Liver (tissue), 9 donors: ENCODE results near the gene NOTCH4. TPM values are rescaled to one million over a fixed set of nuclear protein-coding genes. Genes with fewer than 3 reads are reported as not detected.

Source experiments
- DNase-seq: peaks from one replicate; pipeline ENCODE4 v3.0.0-alpha.2; 2017; ENCODE audit warnings: low spot score
- H3K27ac ChIP-seq, 2 donors: one replicate each; pipeline ENCODE4 v1.7.0; 2013; ENCODE audit warnings: inconsistent platforms in 2 of 2, low read length in 2 of 2, control low read depth in 1 of 2, low read depth in 1 of 2, mild to moderate bottlenecking in 1 of 2
- H3K27me3 ChIP-seq, 4 donors: one replicate each; pipeline versions ENCODE4 v1.6.1 to v1.7.0; 2013; ENCODE audit warnings: low read length in 3 of 4, inconsistent platforms in 1 of 4, mild to moderate bottlenecking in 1 of 4, moderate library complexity in 1 of 4; ENCODE audit not compliant: control insufficient read depth in 4 of 4, insufficient read depth in 4 of 4
- H3K36me3 ChIP-seq, 4 donors: one replicate each; pipeline versions ENCODE4 v1.6.1 to v1.7.0; 2013; ENCODE audit warnings: low read length in 3 of 4, mild to moderate bottlenecking in 3 of 4, low read depth in 1 of 4, moderate library complexity in 1 of 4; ENCODE audit not compliant: control insufficient read depth in 4 of 4, insufficient read depth in 3 of 4
- H3K4me1 ChIP-seq, 4 donors: one replicate each; pipeline versions ENCODE4 v1.6.1 to v1.7.0; 2013; ENCODE audit warnings: low read length in 3 of 4, mild to moderate bottlenecking in 3 of 4, moderate library complexity in 1 of 4; ENCODE audit not compliant: control insufficient read depth in 4 of 4, insufficient read depth in 4 of 4
- H3K4me3 ChIP-seq, 3 donors: one replicate each; pipeline versions ENCODE4 v1.6.1 to v1.7.0; 2013; ENCODE audit warnings: low read length in 3 of 3, control low read depth in 1 of 3, low read depth in 1 of 3, mild to moderate bottlenecking in 1 of 3
- H3K9ac ChIP-seq, 2 donors: one replicate each; pipeline ENCODE4 v1.7.0; 2013; ENCODE audit warnings: low read length in 2 of 2, mild to moderate bottlenecking in 2 of 2, moderate library complexity in 2 of 2, control low read depth in 1 of 2, low read depth in 1 of 2
- H3K9me3 ChIP-seq, 4 donors: one replicate each; pipeline versions ENCODE4 v1.6.1 to v1.7.0; 2013; ENCODE audit warnings: low read length in 3 of 4; ENCODE audit not compliant: control insufficient read depth in 4 of 4
- ATF3 ChIP-seq: IDR thresholded peaks from 2 replicates; pipeline ENCODE4 v1.6.1; 2016; ENCODE audit warnings: antibody characterized with exemption
- CTCF ChIP-seq: fragments of 150-350 bp; IDR thresholded peaks from 2 replicates; pipeline ENCODE4 v1.5.1; 2017; ENCODE audit warnings: improper control_type of control experiment, low read depth, low read length; ENCODE audit not compliant: missing input control
- EGR1 ChIP-seq, 2 donors: IDR thresholded peaks; 2 replicates each; pipeline ENCODE4 v1.6.1; 2016 to 2018; ENCODE audit warnings: antibody characterized with exemption in 2 of 2, low read depth in 2 of 2
- FOXA1 ChIP-seq: IDR thresholded peaks from 2 replicates; pipeline ENCODE4 v1.6.1; 2016; ENCODE audit warnings: antibody characterized with exemption
- GABPA ChIP-seq, 2 donors: IDR thresholded peaks in 1 of 2; conservative IDR thresholded peaks in 1 of 2; 2 replicates each; pipeline ENCODE4 v1.6.1; 2016; ENCODE audit warnings: antibody characterized with exemption in 2 of 2, mild to moderate bottlenecking in 1 of 2, moderate library complexity in 1 of 2
- HNF4A ChIP-seq, 2 donors: conservative IDR thresholded peaks; 2 replicates each; pipeline ENCODE4 v1.6.1; 2016; ENCODE audit warnings: antibody characterized with exemption in 2 of 2, mild to moderate bottlenecking in 2 of 2
- JUND ChIP-seq, 2 donors: IDR thresholded peaks; 2 replicates each; pipeline ENCODE4 v1.6.1; 2016; ENCODE audit warnings: antibody characterized with exemption in 2 of 2
- MAX ChIP-seq: IDR thresholded peaks from 2 replicates; pipeline ENCODE4 v1.6.1; 2016; ENCODE audit warnings: antibody characterized with exemption
- NR2F2 ChIP-seq: IDR thresholded peaks from 2 replicates; pipeline ENCODE4 v1.6.1; 2016; ENCODE audit warnings: antibody characterized with exemption
- RAD21 ChIP-seq, 2 donors: IDR thresholded peaks; 2 replicates each; pipeline ENCODE4 v1.6.1; 2016; ENCODE audit warnings: antibody characterized with exemption in 2 of 2, mild to moderate bottlenecking in 2 of 2
- REST ChIP-seq: IDR thresholded peaks from 2 replicates; pipeline ENCODE4 v1.6.1; 2016; ENCODE audit warnings: antibody characterized with exemption, mild to moderate bottlenecking
- RXRA ChIP-seq, 2 donors: IDR thresholded peaks; 2 replicates each; pipeline ENCODE4 v1.6.1; 2017 to 2018; ENCODE audit warnings: antibody characterized with exemption in 2 of 2, mild to moderate bottlenecking in 1 of 2
- SP1 ChIP-seq: IDR thresholded peaks from 2 replicates; pipeline ENCODE4 v1.6.1; 2018; ENCODE audit warnings: antibody characterized with exemption, mild to moderate bottlenecking
- TAF1 ChIP-seq: conservative IDR thresholded peaks from 2 replicates; pipeline ENCODE4 v1.6.1; 2016; ENCODE audit warnings: antibody characterized with exemption, mild to moderate bottlenecking
- YY1 ChIP-seq: IDR thresholded peaks from 2 replicates; pipeline ENCODE4 v1.6.1; 2016; ENCODE audit warnings: antibody characterized with exemption, mild to moderate bottlenecking
- ZBTB33 ChIP-seq: IDR thresholded peaks from 2 replicates; pipeline ENCODE4 v1.6.1; 2016; ENCODE audit warnings: antibody characterized with exemption
- WGBS: extraction: QIAGEN DNeasy Blood & Tissue Kit; methylation state at CpG from one replicate; pipeline ENCODE4 v1.1.7; 2013; 5-methylcytosine and 5-hydroxymethylcytosine counted together
- polyA plus RNA-seq, 2 donors: library from polyadenylated mRNA; stranded (reverse) in 1 of 2; unstranded in 1 of 2; fragments of 200-250 nt in 1 of 2; fragments of >200 nt in 1 of 2; fragmentation: Nextera tagmentation in 1 of 2; extraction: Ambion mirVana in 1 of 2; gene quantifications; one replicate each; pipeline versions ENCODE4 v1.2.1 to v1.2.3, GENCODE V29; 2013 to 2015
- total RNA-seq, 2 donors: library from RNA; depleted of rRNA; stranded (reverse); fragments of >200 nt; gene quantifications; one replicate each; pipeline ENCODE4 v1.2.3, GENCODE V29; 2014
- donor health status: healthy.
- donor health status: healthy.
- donor health status: healthy.
- donor health status: healthy.
- donor health status: healthy.

The NOTCH4 gene
- total and polyA plus RNA-seq, 4 donors, result 2.6 to 15.1 (median 8.8) TPM

- no peak for TF ChIP-seq ZBTB33
- TF ChIP-seq YY1, result no peak
- TF ChIP-seq RXRA (IDR thresholded peaks at IDR 0.05), result no peak
- TF ChIP-seq TAF1, result no peak
- TF ChIP-seq HNF4A (conservative IDR thresholded peaks at IDR 0.05), result no peak
- no peak for TF ChIP-seq EGR1 (IDR thresholded peaks at IDR 0.05; ENCODE audit: low read depth in 2 of 2)
- TF ChIP-seq CTCF, result no peak
- peak overlapping the region; percentile 75 to 97 for H3K27ac ChIP-seq
- no peaks in the 10 kb centered on the region for H3K9me3 ChIP-seq
- DNase-seq, result no peak
- 77% methylated on average over 8 of the region's 8 CpGs for WGBS
- peak overlapping the region in 1 of 3 donors; percentile 72 for H3K4me3 ChIP-seq
- no peaks in the 10 kb centered on the region for H3K27me3 ChIP-seq
- peaks cover 0 to 14% (median 8%) of the 10 kb centered on the region in 4 donors for H3K36me3 ChIP-seq
- H3K4me1 ChIP-seq, result peaks cover 8 to 34% (median 23%) of the 10 kb centered on the region in 4 donors
- H3K9ac ChIP-seq, result peak overlapping the region; percentile 73 to 88
These were observed 32.8 kb downstream of the NOTCH4 start for GRCh38 chr6:32190911-32191677.

- H3K27me3 ChIP-seq, result no peaks in the 10 kb centered on the region
- TF ChIP-seq HNF4A (conservative IDR thresholded peaks at IDR 0.05), result peak in 1 of 2 donors; percentile 4
- TF ChIP-seq SP1, result peak; percentile 45
- no peak for TF ChIP-seq ATF3
- TF ChIP-seq REST, result no peak
- TF ChIP-seq MAX, result no peak
- no peak for TF ChIP-seq JUND (IDR thresholded peaks at IDR 0.05)
- peak in 1 of 2 donors; percentile 36 for TF ChIP-seq RAD21 (IDR thresholded peaks at IDR 0.05)
- TF ChIP-seq FOXA1, result no peak
- TF ChIP-seq CTCF, result no peak
- peak; percentile 10 for TF ChIP-seq NR2F2
- TF ChIP-seq ZBTB33, result no peak
- TF ChIP-seq YY1, result peak; percentile 72
- TF ChIP-seq RXRA (IDR thresholded peaks at IDR 0.05), result peak in 1 of 2 donors; percentile 31
- peak in 1 of 2 donors; percentile 66 for TF ChIP-seq GABPA (IDR thresholded peaks at IDR 0.05 in 1 of 2, conservative IDR thresholded peaks at IDR 0.05 in 1 of 2)
- WGBS, result 3% methylated on average over 23 of the region's 23 CpGs
- DNase-seq, result peak; percentile 90
- no peaks in the 10 kb centered on the region for H3K9me3 ChIP-seq
- H3K4me1 ChIP-seq, result peaks cover 8 to 33% (median 22%) of the 10 kb centered on the region in 4 donors
- peak within 1 kb of the TSS; percentile 75 to 97 for H3K27ac ChIP-seq
- H3K9ac ChIP-seq, result peak within 1 kb of the TSS; percentile 88
- H3K36me3 ChIP-seq, result peaks cover 0 to 14% (median 8%) of the 10 kb centered on the region in 4 donors
- H3K4me3 ChIP-seq, result peak within 1 kb of the TSS; percentile 72 to 77 (median 73)
These were observed 33.6 kb downstream of the NOTCH4 start, which contains the start of gene PBX2 for GRCh38 chr6:32190054-32190851. PBX2 (minus strand) TSS chr6:32190202; CDS start chr6:32189915, 287 bp downstream.
